LNCaP clone FGC (cell line): ENCODE measurements around the gene FNDC3B.

Source experiments
- DNase-seq: peaks from one replicate; pipeline ENCODE4 v3.0.0-alpha.2; 2011; ENCODE audit warnings: low read depth
- H3K4me3 ChIP-seq: 2 replicates; pipeline ENCODE4 v1.5.1; 2011; ENCODE audit warnings: mild to moderate bottlenecking, low read depth, low read length, control low read depth
- CTCF ChIP-seq: IDR thresholded peaks from 2 replicates; pipeline ENCODE4 v1.5.1; 2012; ENCODE audit warnings: mild to moderate bottlenecking; ENCODE audit not compliant: control insufficient read depth, insufficient read depth; ENCODE audit errors: extremely low read depth

FNDC3B gene

GRCh38 chr3:172152874-172153273 is 113.5 kb downstream of the FNDC3B start:
- no peak overlapping the region for H3K4me3 ChIP-seq
- no peak for DNase-seq
- no peak for TF ChIP-seq CTCF

DNA sequence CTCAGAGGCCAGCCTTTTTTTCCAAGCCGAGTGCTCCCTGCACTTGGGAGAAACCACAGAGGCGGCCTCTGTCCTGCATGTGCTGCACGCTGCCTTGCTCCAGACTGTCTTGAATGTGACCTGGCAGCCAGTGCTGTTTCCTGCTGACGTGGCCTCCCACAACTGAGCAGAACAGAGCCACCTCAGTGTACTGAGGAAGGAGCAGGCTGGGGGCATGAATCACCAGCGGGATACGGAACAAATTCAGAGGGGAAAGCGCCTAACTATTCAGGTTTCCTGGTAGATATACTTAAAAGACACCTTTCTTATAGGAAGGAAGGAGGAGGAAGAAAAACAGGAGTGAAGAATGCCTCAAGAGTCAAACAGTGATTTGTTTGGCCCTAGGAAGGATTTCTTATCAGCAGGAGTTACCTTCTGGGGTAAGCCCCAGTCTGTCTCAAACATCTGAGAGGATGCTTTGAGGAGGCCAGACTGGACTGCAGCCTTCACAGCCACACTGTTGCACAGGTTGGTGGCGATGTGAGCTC is 114.0 kb downstream of the FNDC3B start:
- no peak for TF ChIP-seq CTCF
- H3K4me3 ChIP-seq, result no peak overlapping the region
- no peak for DNase-seq

DNA sequence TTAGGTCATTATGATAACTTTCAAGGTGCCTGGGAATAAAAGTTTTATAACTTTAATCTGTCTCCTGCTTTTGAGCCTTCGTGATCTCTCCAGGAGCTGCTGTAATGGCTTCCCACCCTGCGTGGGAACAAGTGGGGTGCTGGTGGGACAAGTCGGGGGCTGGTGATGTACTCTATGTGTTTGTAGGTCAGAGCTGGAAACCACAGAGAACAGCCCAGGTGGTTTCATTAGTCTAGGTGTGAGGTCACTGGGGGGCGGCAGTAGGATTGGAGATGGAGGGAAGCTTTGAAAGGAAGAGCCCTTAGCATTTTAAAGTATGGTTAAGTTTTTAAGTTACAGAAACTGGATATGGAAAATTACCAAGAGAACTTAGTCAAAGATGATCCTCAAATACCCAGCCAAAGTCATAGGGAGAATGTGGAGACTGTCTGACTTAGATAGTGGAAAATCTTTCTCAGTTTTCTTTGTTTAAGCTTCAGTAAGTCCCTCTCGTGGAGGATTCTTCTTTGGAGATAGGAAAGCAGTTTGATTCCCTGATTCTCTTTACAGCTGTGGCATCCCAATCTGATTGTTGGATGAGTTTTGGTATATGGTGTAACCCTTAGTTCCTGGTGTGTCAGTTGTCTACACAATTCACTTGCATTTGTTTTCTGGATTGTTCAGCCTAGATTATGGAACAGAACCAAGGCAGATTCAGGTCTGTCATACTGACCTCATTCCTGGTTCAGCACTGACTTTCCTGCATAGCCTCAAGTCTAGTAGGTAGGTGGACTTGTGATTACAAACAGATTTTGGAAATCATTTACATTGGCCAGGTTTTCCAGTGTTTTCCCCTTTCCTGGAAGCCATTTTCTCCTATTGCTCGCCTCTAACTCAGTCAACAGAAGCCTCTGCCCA is 115.6 kb downstream of the FNDC3B start:
- TF ChIP-seq CTCF, result no peak
- no peak overlapping the region for H3K4me3 ChIP-seq
- no peak for DNase-seq

DNA sequence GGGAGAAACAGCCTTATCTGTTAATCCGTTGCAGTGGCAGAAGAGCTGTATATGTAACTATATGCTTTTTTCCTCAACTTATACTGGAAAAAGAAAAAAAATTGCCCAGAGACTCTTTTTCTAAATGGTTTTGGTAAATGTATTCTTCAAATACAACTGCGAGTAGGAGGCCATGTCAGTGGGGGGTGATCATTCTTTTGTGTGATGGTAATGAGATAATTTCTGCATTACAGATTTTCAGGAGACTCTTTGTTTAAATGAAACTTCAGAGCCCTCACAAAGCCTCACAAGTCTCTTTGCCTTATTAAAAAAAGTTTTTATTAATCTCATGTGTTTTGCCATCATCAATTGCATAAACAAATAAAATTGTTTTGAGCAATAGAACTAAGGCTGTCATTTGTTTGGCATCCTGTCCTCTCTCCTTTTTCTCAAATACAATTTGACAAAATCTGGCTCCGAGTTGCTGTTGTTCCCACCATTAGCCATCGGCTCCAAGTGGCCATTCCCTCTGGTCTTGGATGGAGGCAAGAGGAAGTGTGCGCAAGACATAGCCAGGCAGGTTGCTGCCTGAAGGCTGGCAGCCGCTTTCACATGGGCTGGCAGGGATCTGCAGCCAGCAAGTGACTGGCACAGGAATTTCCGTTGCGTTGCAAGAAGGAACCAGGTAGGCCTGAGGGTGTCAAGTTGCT is 116.7 kb downstream of the FNDC3B start:
- no peak for TF ChIP-seq CTCF
- no peak overlapping the region for H3K4me3 ChIP-seq
- DNase-seq, result peak; percentile 85

DNA sequence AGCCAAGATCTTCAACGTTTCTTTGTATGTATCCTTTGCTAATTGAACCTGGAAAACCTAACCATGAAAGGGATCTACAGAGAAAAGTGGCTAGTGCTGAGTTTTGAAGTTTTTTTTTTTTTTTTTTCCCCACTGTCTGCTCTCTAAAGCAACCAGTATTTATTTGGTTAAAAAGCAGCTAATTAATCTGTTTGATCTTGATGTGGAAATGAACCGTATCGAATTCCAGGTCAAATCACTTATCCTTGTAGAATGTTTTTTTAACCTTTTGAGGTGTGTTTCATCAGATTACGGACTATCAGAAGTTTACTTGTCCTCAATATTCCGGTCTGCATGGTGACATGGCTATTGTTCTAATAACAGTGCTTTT is 117.2 kb downstream of the FNDC3B start:
- H3K4me3 ChIP-seq, result no peak overlapping the region
- no peak for TF ChIP-seq CTCF
- no peak for DNase-seq

DNA sequence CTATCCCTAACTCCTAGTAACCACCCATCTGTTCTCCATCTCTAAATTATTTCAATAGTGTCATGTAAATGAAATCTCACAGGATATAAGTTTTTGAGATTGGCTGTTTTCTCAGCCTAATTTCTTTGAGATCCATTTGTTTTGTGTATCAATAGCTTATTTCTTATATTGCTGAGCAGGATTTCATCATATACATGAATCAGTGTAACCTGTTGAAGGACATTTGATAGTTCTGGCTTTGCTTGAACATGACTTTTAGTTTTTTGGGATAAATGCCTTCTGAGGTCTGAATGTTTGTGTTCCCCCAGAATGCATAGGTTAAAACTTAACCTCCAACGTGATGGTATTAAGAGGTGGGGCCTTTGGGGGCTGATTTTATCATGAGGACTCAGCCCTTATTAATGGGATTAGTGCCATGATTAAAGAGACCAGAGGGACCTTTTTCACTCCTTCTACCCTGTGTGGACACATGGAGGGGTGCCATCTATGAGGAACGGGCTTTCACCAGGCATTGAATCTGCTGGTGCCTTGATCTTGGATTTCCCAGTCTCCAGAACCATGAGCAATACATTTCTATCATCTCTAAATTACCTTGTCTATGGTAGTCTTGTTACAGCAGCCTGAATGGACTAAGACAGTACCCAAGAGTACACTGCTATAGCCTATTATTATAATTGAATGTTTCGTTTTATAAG is 118.3 kb downstream of the FNDC3B start:
- no peak overlapping the region for H3K4me3 ChIP-seq
- no peak for DNase-seq
- TF ChIP-seq CTCF, result no peak
